IMR-90 (cell line): ENCODE measurements around the gene SLC25A26. TPM values are rescaled to one million over a fixed set of nuclear protein-coding genes. Genes with fewer than 3 reads are reported as not detected.
A peak's percentile ranks its signal among the peaks of the same experiment; 100 is the strongest.

ENCODE experiments used
- ATAC-seq: fragments of 200-7000 bp; cut with Tn5 transposase; 2 replicates; pipeline ENCODE4 v1.9.1; 2020; ENCODE audit warnings: low read depth, mild to moderate bottlenecking, moderate library complexity
- BruUV-seq: library from RNA; stranded (reverse); fragments of 400-500 nt; replicated peaks from 2 replicates; lab custom pipeline; 2021; lab: Mats Ljungman, UMichigan
- CTCF ChIA-PET: fragments of 300-600 bp; formaldehyde crosslinking; extraction: SDS; loops from one replicate; lab custom pipeline; 2021; ENCODE audit warnings: antibody characterized with exemption; lab: Yijun Ruan, JAX
- POLR2A ChIA-PET: fragments of 300-600 bp; sonication (Branson Sonifier 250); formaldehyde crosslinking; loops from one replicate; lab custom pipeline; 2022; ENCODE audit warnings: antibody characterized with exemption; ENCODE audit not compliant: unreplicated experiment; lab: Charles Lee
- DNase-seq: peaks from one replicate; pipeline ENCODE4 v3.0.0; 2013
- H2AFZ ChIP-seq: replicated peaks from 2 replicates; pipeline ENCODE3; 2013; ENCODE audit warnings: low read length, mild to moderate bottlenecking; ENCODE audit not compliant: poor library complexity
- H2AK5ac ChIP-seq: 2 replicates; pipeline ENCODE4 v1.6.1; 2013; ENCODE audit warnings: low read depth, low read length, inconsistent platforms
- H2AK9ac ChIP-seq: replicated peaks from 2 replicates; pipeline ENCODE3; 2013; ENCODE audit warnings: mild to moderate bottlenecking, low read depth, low read length, moderate library complexity; ENCODE audit not compliant: poor library complexity
- H2BK120ac ChIP-seq: 2 replicates; pipeline ENCODE4 v1.6.1; 2013; ENCODE audit warnings: low read depth, low read length, inconsistent platforms
- H2BK15ac ChIP-seq: 3 replicates; pipeline ENCODE4 v1.6.1; 2013; ENCODE audit warnings: low read depth, low read length, inconsistent platforms
- H2BK20ac ChIP-seq: 2 replicates; pipeline ENCODE4 v1.6.1; 2013; ENCODE audit warnings: low read depth, mild to moderate bottlenecking, inconsistent platforms, low read length, moderate library complexity
- H2BK5ac ChIP-seq: 2 replicates; pipeline ENCODE4 v1.6.1; 2013; ENCODE audit warnings: mild to moderate bottlenecking, low read depth, low read length, inconsistent platforms; ENCODE audit not compliant: poor library complexity, severe bottlenecking
- H3K14ac ChIP-seq: replicated peaks from 2 replicates; pipeline ENCODE4 v1.6.1; 2013; ENCODE audit warnings: low read depth, low read length, inconsistent platforms
- H3K18ac ChIP-seq: 2 replicates; pipeline ENCODE4 v1.6.1; 2013; ENCODE audit warnings: low read depth, low read length, control low read depth
- H3K23ac ChIP-seq: 2 replicates; pipeline ENCODE4 v1.6.1; 2013; ENCODE audit warnings: low read depth, low read length, inconsistent platforms
- H3K27ac ChIP-seq: 2 replicates; pipeline ENCODE4 v1.5.1; 2013; ENCODE audit warnings: mild to moderate bottlenecking, control low read depth, low read length; ENCODE audit not compliant: insufficient read depth
- H3K27me3 ChIP-seq: 2 replicates; pipeline ENCODE4 v1.6.1; 2013; ENCODE audit warnings: low read length; ENCODE audit not compliant: control insufficient read depth, insufficient read depth
- H3K36me3 ChIP-seq: 2 replicates; pipeline ENCODE4 v1.6.1; 2013; ENCODE audit warnings: low read length, mixed read lengths; ENCODE audit not compliant: control insufficient read depth, insufficient read depth
- H3K4ac ChIP-seq: 2 replicates; pipeline ENCODE4 v1.6.1; 2013; ENCODE audit warnings: low read depth, low read length, inconsistent platforms
- H3K4me1 ChIP-seq: 2 replicates; pipeline ENCODE4 v1.6.1; 2013; ENCODE audit warnings: low read length, mixed read lengths; ENCODE audit not compliant: control insufficient read depth, insufficient read depth
- H3K4me2 ChIP-seq: 2 replicates; pipeline ENCODE4 v1.6.1; 2013; ENCODE audit warnings: low read depth, mild to moderate bottlenecking, control low read depth, low read length, moderate library complexity
- H3K4me3 ChIP-seq: 2 replicates; pipeline ENCODE4 v1.5.1; 2013; ENCODE audit warnings: low read depth, mild to moderate bottlenecking, control low read depth, low read length, moderate library complexity; ENCODE audit not compliant: insufficient read depth
- H3K56ac ChIP-seq: 2 replicates; pipeline ENCODE4 v1.6.1; 2013; ENCODE audit warnings: low read length, inconsistent platforms; ENCODE audit not compliant: insufficient read depth; ENCODE audit errors: extremely low read depth
- H3K79me1 ChIP-seq, 2 experiments: 2 replicates each; pipeline ENCODE4 v1.6.1; 2013; ENCODE audit warnings: low read length in 2 of 2, inconsistent platforms in 1 of 2, low read depth in 1 of 2
- H3K9ac ChIP-seq: 2 replicates; pipeline ENCODE4 v1.6.1; 2013; ENCODE audit warnings: low read depth, low read length, control low read depth
- H3K9me1 ChIP-seq: 2 replicates; pipeline ENCODE4 v1.6.1; 2013; ENCODE audit warnings: low read length, inconsistent platforms; ENCODE audit not compliant: insufficient read depth
- H3K9me3 ChIP-seq: 2 replicates; pipeline ENCODE4 v1.6.1; 2013; ENCODE audit warnings: low read length; ENCODE audit not compliant: control insufficient read depth, insufficient read depth
- H4K20me1 ChIP-seq: 2 replicates; pipeline ENCODE4 v1.6.1; 2013; ENCODE audit warnings: low read length, inconsistent platforms; ENCODE audit not compliant: insufficient read depth
- H4K5ac ChIP-seq: 2 replicates; pipeline ENCODE4 v1.6.1; 2013; ENCODE audit warnings: mild to moderate bottlenecking, low read depth, low read length, control low read depth
- H4K8ac ChIP-seq, 2 experiments: 2 replicates each; pipeline ENCODE4 v1.6.1; 2013; ENCODE audit warnings: low read depth in 2 of 2, low read length in 2 of 2, control low read depth in 1 of 2, inconsistent platforms in 1 of 2
- H4K91ac ChIP-seq: 2 replicates; pipeline ENCODE4 v1.6.1; 2013; ENCODE audit warnings: low read depth, low read length, inconsistent platforms; ENCODE audit not compliant: insufficient read depth
- CEBPB ChIP-seq: IDR thresholded peaks from 2 replicates; pipeline ENCODE4 v1.6.1; 2012; ENCODE audit warnings: low read depth, low read length, improper control_type of control experiment
- CTCF ChIP-seq: conservative IDR thresholded peaks from 2 replicates; pipeline ENCODE4 v1.5.1; 2012; ENCODE audit warnings: mild to moderate bottlenecking, low read depth, low read length, improper control_type of control experiment
- MAFK ChIP-seq: IDR thresholded peaks from 2 replicates; pipeline ENCODE4 v1.6.1; 2012; ENCODE audit warnings: low read depth, low read length, improper control_type of control experiment
- MAZ ChIP-seq: IDR thresholded peaks from 2 replicates; pipeline ENCODE4 v1.6.1; 2012; ENCODE audit warnings: low read depth, mild to moderate bottlenecking, low read length, improper control_type of control experiment, moderate library complexity, borderline replicate concordance
- NFE2L2 ChIP-seq: fragments of 150-350 bp; IDR thresholded peaks from 2 replicates; pipeline ENCODE4 v1.6.1; 2016; ENCODE audit warnings: low read depth, mild to moderate bottlenecking, low read length
- POLR2A ChIP-seq: IDR thresholded peaks from 2 replicates; pipeline ENCODE4 v1.6.1; 2012; ENCODE audit warnings: mild to moderate bottlenecking, low read depth, low read length
- RAD21 ChIP-seq: IDR thresholded peaks from 2 replicates; pipeline ENCODE4 v1.6.1; 2012; ENCODE audit warnings: low read length, improper control_type of control experiment
- RCOR1 ChIP-seq: IDR thresholded peaks from 2 replicates; pipeline ENCODE4 v1.6.1; 2012; ENCODE audit warnings: mild to moderate bottlenecking, low read length, improper control_type of control experiment; ENCODE audit not compliant: insufficient replicate concordance
- SMC3 ChIP-seq: fragments of 150-350 bp; IDR thresholded peaks from 2 replicates; pipeline ENCODE4 v1.6.1; 2016; ENCODE audit warnings: low read depth, mild to moderate bottlenecking, antibody characterized with exemption, low read length, moderate library complexity
- WGBS, 2 experiments: methylation state at CpG; one replicate each; pipeline versions ENCODE4 v1.1.5 to v1.1.7; 2013; ENCODE audit warnings: missing lambda C conversion rate in 2 of 2; ENCODE audit not compliant: insufficient read length in 1 of 2; ENCODE audit errors: extremely low coverage in 2 of 2; 5-methylcytosine and 5-hydroxymethylcytosine counted together
- dilution Hi-C: fragments of 300-500 bp; cut with HindIII; formaldehyde crosslinking; loops from one replicate; pipeline ENCODE4 v1.14.3; 2018; ENCODE audit warnings: low sequenced_read_pairs; ENCODE audit not compliant: unreplicated experiment
- in situ Hi-C: fragments of 300-500 bp; cut with MboI; formaldehyde crosslinking; loops from 3 replicates; pipeline ENCODE4 v1.14.3; 2019; ENCODE audit warnings: low sequenced_read_pairs, inconsistent platforms, mixed read lengths
- intact Hi-C: fragments of 100-400 bp; cut with micrococcal nuclease; formaldehyde crosslinking; loops from 2 replicates; pipeline ENCODE4 v1.10.0; 2022
- polyA plus RNA-seq, 3 experiments: library from polyadenylated mRNA; depleted of rRNA; stranded (reverse); fragments of >200 nt; gene quantifications; 2 replicates each; pipeline ENCODE4 v1.2.3, GENCODE V29; 2012; ENCODE audit warnings: low replicate concordance in 1 of 3
- total RNA-seq: library from RNA; depleted of rRNA; stranded (reverse); fragments of >200 nt; gene quantifications from 2 replicates; pipeline ENCODE4 v1.2.3, GENCODE V29; 2012

SLC25A26 gene
- total and polyA plus RNA-seq, 2 of the 4 experiments (the other 2 are of a cell fraction) = 10.9 to 12.7 TPM

GRCh38 chr3:66407611-66408218 lies 186.9 kb downstream of the SLC25A26 start:
- Histone ChIP-seq H2AK5ac (peak overlapping the region; percentile 55), H3K18ac (no peak overlapping the region), H3K4me2 (no peak overlapping the region), H3K9ac (no peak overlapping the region), H4K91ac (no peak overlapping the region), H3K4me3 (no peak overlapping the region), H3K23ac (no peak overlapping the region), H2BK15ac (no peak overlapping the region), H4K5ac (no peak overlapping the region), H3K27me3 (no peaks in the 10 kb centered on the region), H4K8ac (no peak overlapping the region), H2AK9ac (peak overlapping the region; percentile 53), H2AFZ (no peak overlapping the region), H3K9me3 (no peaks in the 10 kb centered on the region), H4K20me1 (no peaks in the 10 kb centered on the region; the same call in 1 of the 2 replicates), H3K79me1 (peaks cover 0 to 45% of the 10 kb centered on the region in 2 experiments; a peak in 3 of 4 replicates), H3K4me1 (peaks cover 25% of the 10 kb centered on the region), H2BK5ac (no peak overlapping the region), H2BK20ac (peak overlapping the region; percentile 48; the same call in 1 of the 2 replicates), H3K36me3 (peaks cover 69% of the 10 kb centered on the region), H3K9me1 (peaks cover 13% of the 10 kb centered on the region), H3K14ac (no peak overlapping the region), H3K27ac (no peak overlapping the region), H3K56ac (no peak overlapping the region), H3K4ac (peak overlapping the region; percentile 21; the same call in 1 of the 2 replicates), H2BK120ac (peak overlapping the region; percentile 24; the same call in 1 of the 2 replicates)
- intact Hi-C loops = loop anchor here (1.0 to 10.0 kb wide), 4 partner anchors 91 to 409 kb away; no protein-coding TSS in a partner anchor
- in situ Hi-C loops = loop anchor here (5.0 to 10.0 kb wide), 2 partner anchors 133 to 410 kb away; no protein-coding TSS in a partner anchor
- ATAC-seq (peak; percentile 50; the same call in 1 of the 2 replicates), DNase-seq (peak; percentile 55)
- dilution Hi-C loops = no loop called here
- no peak for TF ChIP-seq RCOR1
- TF ChIP-seq MAFK = no peak
- no peak for TF ChIP-seq NFE2L2
- no peak for TF ChIP-seq POLR2A
- peak; percentile 91 for TF ChIP-seq RAD21
- TF ChIP-seq SMC3 = peak; percentile 87
- TF ChIP-seq CTCF = peak; percentile 80
- TF ChIP-seq CEBPB = peak; percentile 19; the same call in 1 of the 2 replicates
- TF ChIP-seq MAZ = 0 out of 2 replicates have a peak, but pooled peaks have one; percentile 30
- BruUV-seq = no TSS peak
- WGBS, 2 experiments = 58% methylated on average over 2 of the region's 14 CpGs; no CpG with 5 or more reads in 1 of the 2 experiments
- POLR2A ChIA-PET = no interaction called here
- CTCF ChIA-PET = interaction anchor here (0.6 to 1.9 kb wide), 20 partner anchors 8 to 422 kb away, joined by 3 to 13 read pairs (median 3); no protein-coding TSS in a partner anchor
